22Rv1 (cell line): Measurements from ENCODE around the gene TBX2.

ENCODE experiments used
- H3K27ac ChIP-seq: fragments of 450-650 bp; 2 replicates; pipeline ENCODE4 v1.5.1; 2017
- CTCF ChIP-seq: fragments of 450-650 bp; IDR thresholded peaks from 2 replicates; pipeline ENCODE4 v1.5.1; 2017; ENCODE audit warnings: mild to moderate bottlenecking
- ZFX ChIP-seq: fragments of 450-650 bp; IDR thresholded peaks from 2 replicates; pipeline ENCODE4 v1.6.1; 2017; ENCODE audit warnings: antibody characterized with exemption, borderline replicate concordance

The TBX2 gene

GRCh38 chr17:61360318-61360943 lies 39.2 kb upstream of the TBX2 start:
- no peak overlapping the region for H3K27ac ChIP-seq
- no peak for TF ChIP-seq ZFX
- TF ChIP-seq CTCF: no peak

DNA sequence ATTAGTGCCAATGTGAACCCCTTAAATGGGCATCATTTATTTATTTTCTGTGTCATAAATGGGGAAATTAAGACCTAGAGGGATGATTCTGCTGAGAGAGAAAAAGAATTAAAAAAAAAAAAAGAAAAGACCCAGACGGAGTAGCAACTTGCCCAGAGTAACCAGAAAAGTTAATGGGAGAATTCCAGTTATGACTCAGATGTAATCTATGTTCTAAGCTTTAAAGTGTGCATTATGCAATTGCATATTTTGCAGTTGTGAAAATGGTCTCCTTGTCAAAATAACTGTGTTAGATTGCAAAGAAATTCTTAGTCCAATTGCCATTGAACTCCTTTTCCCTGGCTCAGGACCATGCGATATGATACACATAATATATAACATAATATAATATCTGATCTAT lies 38.6 kb upstream of the TBX2 start:
- H3K27ac ChIP-seq: no peak overlapping the region
- TF ChIP-seq ZFX: no peak
- no peak for TF ChIP-seq CTCF

DNA sequence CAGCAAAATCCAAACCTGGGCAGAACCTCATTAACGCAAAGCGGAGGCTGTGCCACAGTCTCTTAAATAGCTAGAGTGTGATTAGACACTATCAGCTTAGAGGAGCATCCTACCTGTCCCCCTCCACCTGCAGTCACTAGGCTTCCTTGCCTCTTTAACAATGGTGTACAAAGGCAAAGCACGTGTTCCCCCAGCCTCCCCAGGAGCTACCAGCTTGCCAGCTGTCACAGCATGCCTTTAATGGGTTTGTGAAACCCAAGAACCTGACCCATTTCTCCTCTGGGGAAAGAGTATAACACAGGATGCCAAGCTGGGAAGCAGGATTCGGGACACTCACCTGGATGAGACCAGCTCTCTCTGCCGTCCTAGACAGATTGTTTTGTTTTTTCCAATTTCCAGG lies 37.2 kb upstream of the TBX2 start:
- no peak for TF ChIP-seq CTCF
- TF ChIP-seq ZFX: no peak
- H3K27ac ChIP-seq: no peak overlapping the region

DNA sequence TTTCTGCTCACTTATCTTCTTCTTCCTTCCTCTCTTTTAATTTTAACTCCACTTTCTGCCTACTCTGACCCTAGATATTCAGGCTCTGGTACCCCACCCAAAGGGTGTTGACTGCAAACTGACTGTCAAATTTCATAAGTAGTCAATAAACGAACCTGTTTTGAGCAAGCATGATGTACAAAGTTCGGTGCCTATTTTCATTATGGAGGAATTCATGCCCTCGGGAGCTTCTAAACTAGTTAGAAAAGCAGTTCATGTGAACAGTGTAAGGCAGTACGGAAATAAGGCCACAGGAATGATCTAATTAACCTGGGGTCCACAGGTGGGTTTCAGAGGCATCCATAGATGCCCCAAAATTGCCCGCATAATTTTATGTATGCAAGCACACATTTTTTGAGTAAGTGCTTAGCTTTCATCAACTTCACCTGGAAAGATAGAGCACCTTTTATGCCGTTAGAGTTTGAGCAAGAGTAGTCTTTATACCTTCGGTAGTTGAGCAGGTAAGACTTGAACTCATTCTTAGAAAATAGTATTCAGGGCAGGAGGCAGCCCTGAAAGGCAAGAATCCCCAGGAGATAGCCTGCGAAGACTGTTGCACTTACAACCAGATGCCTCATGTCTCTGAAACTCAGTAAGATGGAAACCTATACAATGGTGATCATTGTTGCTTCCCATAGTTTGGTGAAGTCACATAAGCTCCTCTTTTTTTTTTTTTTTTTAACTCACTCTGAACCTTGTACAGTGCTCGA lies 36.6 kb upstream of the TBX2 start:
- no peak overlapping the region for H3K27ac ChIP-seq
- no peak for TF ChIP-seq CTCF
- no peak for TF ChIP-seq ZFX

DNA sequence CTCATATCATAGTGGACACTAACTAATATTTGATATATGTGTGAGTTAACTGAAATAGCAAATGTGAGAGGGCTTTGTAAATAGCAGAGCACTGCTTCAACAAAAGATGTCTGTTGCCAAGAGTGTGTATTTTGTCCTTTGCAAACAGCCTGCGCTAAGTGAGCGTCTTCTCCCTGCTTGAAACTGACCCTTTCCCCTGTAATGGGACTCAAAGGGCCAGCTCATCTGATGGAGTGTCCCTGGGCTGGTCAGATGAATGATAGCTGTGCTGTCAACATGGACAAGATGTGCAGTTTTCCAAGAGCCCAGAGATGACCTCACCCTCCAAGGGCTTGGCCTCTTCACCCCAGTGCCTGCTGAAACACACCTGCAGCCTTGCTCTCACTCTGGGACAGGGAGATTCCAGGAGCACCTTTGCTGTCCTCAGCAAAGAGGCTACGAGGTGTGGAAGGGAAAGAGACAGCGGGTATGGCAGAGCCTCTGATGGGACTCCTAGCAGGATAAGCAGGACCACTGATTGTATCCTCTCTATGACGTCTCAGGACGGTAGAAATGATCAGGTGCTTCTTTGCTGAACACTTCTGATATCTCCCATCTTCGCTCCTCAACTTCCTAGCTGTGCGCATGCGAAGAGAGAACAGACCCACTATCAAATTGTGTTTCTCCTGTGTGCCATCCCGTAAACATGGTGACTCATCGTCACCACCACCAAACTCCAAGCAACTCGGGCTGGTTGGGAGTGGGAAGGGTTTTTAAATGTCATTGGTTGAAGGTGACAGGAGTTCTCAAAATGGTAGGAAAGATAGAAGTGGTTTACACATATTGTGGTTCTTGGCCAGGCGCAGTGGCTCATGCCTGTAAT lies 35.8 kb upstream of the TBX2 start:
- TF ChIP-seq ZFX: no peak
- H3K27ac ChIP-seq: no peak overlapping the region

DNA sequence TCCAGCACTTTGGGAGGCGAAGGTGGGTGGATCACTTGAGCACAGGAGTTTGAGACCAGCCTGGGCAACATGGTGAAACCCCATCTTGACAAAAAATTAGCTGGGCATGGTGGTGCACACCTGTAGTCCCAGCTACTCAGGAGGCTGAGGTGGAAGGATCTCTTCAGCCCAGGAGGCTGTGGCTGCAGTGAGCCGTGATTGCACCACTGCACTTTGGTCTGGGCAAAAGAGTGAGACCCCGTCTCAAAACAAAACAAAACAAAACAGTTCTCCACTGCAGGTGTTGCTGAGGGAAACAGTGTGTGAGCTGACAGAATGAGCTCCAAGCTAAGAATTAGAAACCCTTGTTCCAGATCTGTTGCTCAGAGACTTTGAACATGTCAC lies 35.2 kb upstream of the TBX2 start:
- no peak for TF ChIP-seq CTCF
- TF ChIP-seq ZFX: no peak
- no peak overlapping the region for H3K27ac ChIP-seq

GRCh38 chr17:61366076-61366714 lies 33.4 kb upstream of the TBX2 start:
- no peak overlapping the region for H3K27ac ChIP-seq
- TF ChIP-seq ZFX: no peak
